ENCODE results near the gene MAPK8IP1.

MAPK8IP1 gene

DNA sequence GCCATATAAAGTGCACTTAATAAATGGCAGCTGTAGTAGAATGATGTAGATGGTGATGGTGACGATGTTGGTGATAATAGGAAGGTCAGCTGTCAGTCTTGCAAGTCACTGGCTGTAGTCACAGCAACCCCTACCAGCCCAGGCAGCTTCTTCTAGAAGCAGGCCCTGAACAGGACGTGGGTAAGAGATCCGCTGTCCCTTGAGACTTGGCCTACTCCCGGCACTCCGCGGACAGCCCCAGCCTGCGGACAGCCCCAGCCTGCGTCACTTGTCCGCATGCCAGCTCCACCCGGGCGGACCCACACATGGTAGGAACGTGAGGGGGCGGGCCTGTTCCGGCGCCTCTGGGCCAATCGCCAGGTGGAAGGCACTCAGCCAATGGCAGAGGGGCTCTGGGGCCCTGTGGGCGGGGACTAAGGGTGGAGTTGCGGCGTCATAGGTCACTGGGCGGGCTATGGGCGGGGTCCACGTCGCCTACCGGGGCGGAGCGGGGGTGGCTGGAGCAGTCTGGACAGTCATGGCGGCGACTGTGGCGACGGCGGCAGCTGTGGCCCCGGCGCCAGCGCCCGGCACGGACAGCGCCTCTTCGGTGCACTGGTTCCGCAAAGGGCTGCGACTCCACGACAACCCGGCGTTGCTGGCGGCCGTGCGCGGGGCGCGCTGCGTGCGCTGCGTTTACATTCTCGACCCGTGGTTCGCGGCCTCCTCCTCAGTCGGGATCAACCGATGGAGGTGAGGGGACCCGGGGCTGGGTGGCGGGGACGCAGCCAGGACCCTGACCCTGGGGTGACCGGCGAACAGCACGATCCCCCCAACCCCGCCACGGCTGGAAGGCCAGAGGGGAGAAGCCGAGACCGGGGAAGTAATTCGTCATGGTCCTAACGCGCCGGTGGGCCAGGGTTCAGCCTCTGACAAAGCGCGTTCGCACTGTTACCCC lies 38.2 kb upstream of the MAPK8IP1 start, which contains the start of gene CRY2 (continued):
- TF ChIP-seq, protein P1, sequence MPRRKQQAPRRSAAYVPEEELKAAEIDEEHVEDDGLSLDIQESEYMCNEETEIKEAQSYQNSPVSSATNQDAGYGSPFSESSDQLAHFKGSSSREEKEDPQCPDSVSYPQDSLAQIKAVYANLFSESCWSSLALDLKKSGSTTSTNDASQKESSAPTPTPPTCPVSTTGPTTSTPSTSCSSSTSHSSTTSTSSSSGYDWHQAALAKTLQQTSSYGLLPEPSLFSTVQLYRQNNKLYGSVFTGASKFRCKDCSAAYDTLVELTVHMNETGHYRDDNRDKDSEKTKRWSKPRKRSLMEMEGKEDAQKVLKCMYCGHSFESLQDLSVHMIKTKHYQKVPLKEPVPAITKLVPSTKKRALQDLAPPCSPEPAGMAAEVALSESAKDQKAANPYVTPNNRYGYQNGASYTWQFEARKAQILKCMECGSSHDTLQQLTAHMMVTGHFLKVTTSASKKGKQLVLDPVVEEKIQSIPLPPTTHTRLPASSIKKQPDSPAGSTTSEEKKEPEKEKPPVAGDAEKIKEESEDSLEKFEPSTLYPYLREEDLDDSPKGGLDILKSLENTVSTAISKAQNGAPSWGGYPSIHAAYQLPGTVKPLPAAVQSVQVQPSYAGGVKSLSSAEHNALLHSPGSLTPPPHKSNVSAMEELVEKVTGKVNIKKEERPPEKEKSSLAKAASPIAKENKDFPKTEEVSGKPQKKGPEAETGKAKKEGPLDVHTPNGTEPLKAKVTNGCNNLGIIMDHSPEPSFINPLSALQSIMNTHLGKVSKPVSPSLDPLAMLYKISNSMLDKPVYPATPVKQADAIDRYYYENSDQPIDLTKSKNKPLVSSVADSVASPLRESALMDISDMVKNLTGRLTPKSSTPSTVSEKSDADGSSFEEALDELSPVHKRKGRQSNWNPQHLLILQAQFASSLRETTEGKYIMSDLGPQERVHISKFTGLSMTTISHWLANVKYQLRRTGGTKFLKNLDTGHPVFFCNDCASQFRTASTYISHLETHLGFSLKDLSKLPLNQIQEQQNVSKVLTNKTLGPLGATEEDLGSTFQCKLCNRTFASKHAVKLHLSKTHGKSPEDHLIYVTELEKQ (tag by site-specific recombination; IDR thresholded peaks at IDR 0.05; ENCODE audit: borderline replicate concordance) = peak; percentile 39; the same call in 1 of the 2 replicates
- TF ChIP-seq, protein P2, sequence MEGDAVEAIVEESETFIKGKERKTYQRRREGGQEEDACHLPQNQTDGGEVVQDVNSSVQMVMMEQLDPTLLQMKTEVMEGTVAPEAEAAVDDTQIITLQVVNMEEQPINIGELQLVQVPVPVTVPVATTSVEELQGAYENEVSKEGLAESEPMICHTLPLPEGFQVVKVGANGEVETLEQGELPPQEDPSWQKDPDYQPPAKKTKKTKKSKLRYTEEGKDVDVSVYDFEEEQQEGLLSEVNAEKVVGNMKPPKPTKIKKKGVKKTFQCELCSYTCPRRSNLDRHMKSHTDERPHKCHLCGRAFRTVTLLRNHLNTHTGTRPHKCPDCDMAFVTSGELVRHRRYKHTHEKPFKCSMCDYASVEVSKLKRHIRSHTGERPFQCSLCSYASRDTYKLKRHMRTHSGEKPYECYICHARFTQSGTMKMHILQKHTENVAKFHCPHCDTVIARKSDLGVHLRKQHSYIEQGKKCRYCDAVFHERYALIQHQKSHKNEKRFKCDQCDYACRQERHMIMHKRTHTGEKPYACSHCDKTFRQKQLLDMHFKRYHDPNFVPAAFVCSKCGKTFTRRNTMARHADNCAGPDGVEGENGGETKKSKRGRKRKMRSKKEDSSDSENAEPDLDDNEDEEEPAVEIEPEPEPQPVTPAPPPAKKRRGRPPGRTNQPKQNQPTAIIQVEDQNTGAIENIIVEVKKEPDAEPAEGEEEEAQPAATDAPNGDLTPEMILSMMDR (tag by site-specific recombination; IDR thresholded peaks at IDR 0.05) = 0 out of 2 replicates have a peak, but pooled peaks have one; percentile 9

DNA sequence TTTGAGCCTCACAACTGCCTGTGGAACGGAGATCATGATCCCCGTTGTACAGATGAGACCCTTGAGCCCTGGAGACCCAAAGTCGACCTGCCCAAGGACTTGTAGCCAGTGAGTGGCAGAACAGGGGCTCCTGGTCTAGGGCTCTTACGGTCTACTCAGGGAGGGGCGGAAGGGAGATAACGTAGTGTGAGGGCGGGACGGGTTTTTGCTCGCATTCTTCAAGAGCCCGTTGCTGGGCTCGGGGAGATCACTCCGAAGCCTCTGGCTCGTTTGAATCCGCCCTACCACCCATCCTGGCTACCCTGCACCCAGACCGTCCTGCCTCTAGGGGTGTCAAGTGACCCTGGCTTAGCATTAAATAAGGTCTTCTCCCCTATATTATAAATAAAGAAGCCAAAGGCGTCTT lies 37.5 kb upstream of the MAPK8IP1 start:
- Histone ChIP-seq H3K4me3 (ENCODE audit: low read depth, low read length) (peak overlapping the region; percentile 96), H3K27ac (ENCODE audit: extremely low read depth, low read depth, low read length) (no peak overlapping the region), H3K4me1 (ENCODE audit: control insufficient read depth, insufficient read depth, low read length) (no peaks in the 10 kb centered on the region), H3K9me3 (ENCODE audit: control insufficient read depth, insufficient read depth, low read depth, low read length) (no peaks in the 10 kb centered on the region), H3K36me3 (ENCODE audit: control insufficient read depth in 2 of 2, insufficient read depth in 1 of 2, low read length in 2 of 2) (no peaks in the 10 kb centered on the region)
- ChIA-PET CTCF (no interaction called here), POLR2A (interaction anchor here (0.6 to 2.3 kb wide), 4 partner anchors 11 to 70 kb away, joined by 3 to 10 read pairs (median 4); partner anchors contain the start of gene PEX16)
- TF ChIP-seq ZNF350 (tag by site-specific recombination; IDR thresholded peaks at IDR 0.05) (no peak), ZFHX2 (tag by site-specific recombination; conservative IDR thresholded peaks at IDR 0.05) (no peak), ZNF785 (tag by site-specific recombination; IDR thresholded peaks at IDR 0.05) (no peak), ZFP3 (tag by site-specific recombination; IDR thresholded peaks at IDR 0.05; ENCODE audit: low read depth) (no peak), ZNF140 (tag by site-specific recombination; IDR thresholded peaks at IDR 0.05) (no peak), ZNF366 (tag by site-specific recombination; conservative IDR thresholded peaks at IDR 0.05) (no peak), ZNF341 (tag by site-specific recombination; IDR thresholded peaks at IDR 0.05; ENCODE audit: low read depth) (peak; percentile 33; the same call in 1 of the 2 replicates), SP7 (tag by site-specific recombination; IDR thresholded peaks at IDR 0.05) (no peak), ZBTB20 (tag by site-specific recombination; IDR thresholded peaks at IDR 0.05) (peak; percentile 26; the same call in 1 of the 2 replicates), FEZF1 (tag by site-specific recombination; IDR thresholded peaks at IDR 0.05) (no peak), EGR2 (tag by site-specific recombination; IDR thresholded peaks at IDR 0.05; ENCODE audit: low read depth) (no peak), ZNF24 (tag by site-specific recombination; IDR thresholded peaks at IDR 0.05) (no peak), ZNF514 (tag by site-specific recombination; IDR thresholded peaks at IDR 0.05) (no peak), ZNF174 (tag by site-specific recombination; IDR thresholded peaks at IDR 0.05) (no peak), GLIS2 (tag by site-specific recombination; IDR thresholded peaks at IDR 0.05) (no peak), SP2 (tag by site-specific recombination; IDR thresholded peaks at IDR 0.05) (peak; percentile 27; the same call in 1 of the 2 replicates), HOXA7 (CRISPR knock-in tag; IDR thresholded peaks at IDR 0.05; ENCODE audit: borderline replicate concordance) (no peak), ZNF157 (tag by site-specific recombination; IDR thresholded peaks at IDR 0.05) (no peak), ZNF610 (tag by site-specific recombination; IDR thresholded peaks at IDR 0.05; ENCODE audit: borderline replicate concordance) (no peak), ZNF175 (tag by site-specific recombination; IDR thresholded peaks at IDR 0.05) (no peak)
- TF ChIP-seq, protein P2 (tag by site-specific recombination; IDR thresholded peaks at IDR 0.05) = no peak

All from HEK293 (cell line).